ENCODE results near the gene FAM78B.

The FAM78B gene

GRCh38 chr1:166069390-166069789 lies 97.4 kb downstream of the FAM78B start:
- DNase-seq (ENCODE audit: low spot score) = peak; percentile 7

GRCh38 chr1:166066107-166066506 lies 100.7 kb downstream of the FAM78B start:
- DNase-seq (ENCODE audit: low spot score) = no peak

- no peak for DNase-seq (ENCODE audit: low spot score)
Measured at GRCh38 chr1:166064951-166065350, 101.8 kb downstream of the FAM78B start.

- no peak for DNase-seq (ENCODE audit: low spot score)
Measured at GRCh38 chr1:166064313-166064926, 102.4 kb downstream of the FAM78B start.

GRCh38 chr1:166063701-166064100 lies 103.1 kb downstream of the FAM78B start:
- no peak for DNase-seq (ENCODE audit: low spot score)

- DNase-seq (ENCODE audit: low spot score) = no peak
Measured at GRCh38 chr1:166062421-166063070, 104.3 kb downstream of the FAM78B start.

GRCh38 chr1:166057650-166058049 lies 109.2 kb downstream of the FAM78B start:
- no peak for DNase-seq (ENCODE audit: low spot score)

- DNase-seq (ENCODE audit: low spot score) = no peak
Measured at GRCh38 chr1:166053395-166053794, 113.4 kb downstream of the FAM78B start.

- no peak for DNase-seq (ENCODE audit: low spot score)
Measured at GRCh38 chr1:166040202-166040997, 126.4 kb downstream of the FAM78B start.

GRCh38 chr1:166039436-166040201 lies 127.2 kb downstream of the FAM78B start:
- DNase-seq (ENCODE audit: low spot score) = no peak

GRCh38 chr1:166036092-166036491 lies 130.7 kb downstream of the FAM78B start:
- no peak for DNase-seq (ENCODE audit: low spot score)

- peak; percentile 13 for DNase-seq (ENCODE audit: low spot score)
Measured at GRCh38 chr1:166032572-166033371, 134.0 kb downstream of the FAM78B start.

- no peak for DNase-seq (ENCODE audit: low spot score)
Measured at GRCh38 chr1:166031932-166032571, 134.7 kb downstream of the FAM78B start.

- no peak for DNase-seq (ENCODE audit: low spot score)
Measured at GRCh38 chr1:166029196-166029945, 137.4 kb downstream of the FAM78B start.

- DNase-seq (ENCODE audit: low spot score) = no peak
Measured at GRCh38 chr1:166026555-166026954, 140.2 kb downstream of the FAM78B start.

- DNase-seq (ENCODE audit: low spot score) = no peak
Measured at GRCh38 chr1:166026143-166026542, 140.7 kb downstream of the FAM78B start.

GRCh38 chr1:166020210-166020609 lies 146.6 kb downstream of the FAM78B start:
- no peak for DNase-seq (ENCODE audit: low spot score)

All from kidney tubule cell (primary cell).